CD4-positive, alpha-beta T cell treated with Interleukin-6 for 4 hours (primary cell): ENCODE results near the gene VPS26C.
"Not testable (repeated sequence)": the region's sequence is repeated elsewhere in the genome, so short reads cannot be mapped to it uniquely, and the experiment has no call there.

Experiments used
- DNase-seq: peaks from one replicate; pipeline ENCODE4 v3.0.0-alpha.2; 2020; ENCODE audit warnings: mixed read lengths

VPS26C gene

DNA sequence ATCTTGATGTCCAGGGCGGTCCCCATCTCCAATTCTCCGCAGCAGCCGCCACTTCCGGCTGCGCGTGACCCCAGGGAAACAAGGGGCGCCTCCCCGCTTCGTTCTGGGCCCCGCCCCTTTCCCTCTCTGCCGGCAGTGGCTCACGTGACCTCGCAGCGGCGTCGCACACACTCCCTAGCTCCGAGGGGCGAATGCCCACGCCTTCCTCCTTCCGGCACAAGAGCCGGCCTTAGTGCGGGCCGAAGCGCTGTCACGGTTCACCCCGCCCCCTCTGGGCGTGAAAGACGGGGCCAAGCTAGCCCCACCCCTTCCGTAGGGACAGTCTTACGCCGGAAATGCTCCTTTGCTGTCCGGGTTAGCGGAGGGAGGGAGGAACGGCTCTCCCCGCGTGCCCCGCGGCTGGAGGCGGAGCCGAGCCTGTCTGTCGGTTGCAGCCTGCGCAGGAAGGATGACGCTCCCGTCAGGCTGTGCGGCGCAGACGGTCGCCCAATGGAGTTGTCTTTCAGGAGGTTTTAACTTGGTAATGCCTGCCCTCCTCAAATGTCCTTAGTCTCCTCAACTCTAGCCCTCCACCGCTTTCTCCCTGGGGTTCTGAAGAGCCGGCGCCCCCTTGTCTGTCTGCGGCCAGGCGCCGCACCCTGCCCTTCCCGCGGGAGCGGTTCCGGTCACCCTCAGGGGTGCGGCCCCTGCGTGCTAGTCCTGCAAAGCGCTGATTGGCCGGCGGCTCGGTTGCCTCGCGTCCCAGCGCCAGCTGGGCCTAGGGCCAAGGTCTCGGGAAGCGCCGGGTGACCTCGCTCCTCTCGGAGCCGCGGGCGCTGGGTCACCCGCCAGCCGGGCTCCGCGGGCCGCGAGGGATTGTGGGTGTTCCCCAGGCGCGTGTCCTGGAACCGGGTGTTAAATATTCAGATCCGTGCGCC is at the start of gene VPS26C:
Gene VPS26C (minus strand): TSS at position 66 of the 917 bp plus-strand sequence. CDS start 40 bp downstream, at position 26.
- DNase-seq = peak; percentile 99

DNA sequence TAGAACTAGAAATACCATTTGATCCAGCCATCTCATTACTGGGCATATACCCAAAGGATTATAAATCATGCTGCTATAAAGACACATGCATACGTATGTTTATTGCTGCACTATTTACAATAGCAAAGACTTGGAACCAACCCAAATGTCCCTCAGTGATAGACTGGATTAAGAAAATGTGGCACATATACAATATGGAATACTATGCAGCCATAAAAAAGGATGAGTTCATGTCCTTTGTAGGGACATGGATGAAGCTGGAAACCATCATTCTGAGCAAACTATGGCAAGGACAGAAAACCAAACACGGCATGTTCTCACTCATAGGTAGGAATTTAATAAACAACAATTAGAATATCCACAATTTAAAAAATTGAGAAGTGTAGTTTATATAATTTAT is 48.9 kb upstream of the VPS26C start:
- not testable (repeated sequence) for DNase-seq

DNA sequence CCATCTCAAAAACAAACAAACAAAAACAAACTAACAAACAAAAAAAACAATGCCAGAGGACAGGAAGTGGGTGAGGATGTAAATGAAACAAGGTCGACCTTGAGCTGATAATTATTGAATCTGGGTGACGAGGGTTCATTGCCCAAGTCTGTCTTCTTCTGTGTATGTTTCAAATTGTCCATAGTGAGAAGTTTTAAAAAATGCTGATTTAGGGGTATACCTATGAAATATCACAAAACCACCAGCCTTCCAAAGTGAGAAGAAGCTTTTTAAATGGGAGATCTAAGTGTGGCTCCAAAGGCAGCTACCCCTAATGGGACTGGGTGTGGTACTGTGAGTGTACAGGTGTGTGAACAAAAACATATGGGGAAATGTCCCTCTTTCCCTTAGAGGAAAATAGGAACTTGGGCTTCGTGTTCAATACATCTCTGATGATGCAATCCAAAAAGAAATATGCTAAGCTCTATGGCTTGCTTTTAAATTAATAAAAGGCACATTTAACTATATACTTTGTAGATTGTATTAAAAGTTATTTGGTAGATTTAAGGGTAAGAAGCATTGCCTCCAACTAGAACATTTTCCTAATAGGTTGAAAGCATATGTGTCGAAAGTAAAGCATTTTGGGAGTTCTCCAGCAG is 33.1 kb upstream of the VPS26C start:
- DNase-seq = no peak

DNA sequence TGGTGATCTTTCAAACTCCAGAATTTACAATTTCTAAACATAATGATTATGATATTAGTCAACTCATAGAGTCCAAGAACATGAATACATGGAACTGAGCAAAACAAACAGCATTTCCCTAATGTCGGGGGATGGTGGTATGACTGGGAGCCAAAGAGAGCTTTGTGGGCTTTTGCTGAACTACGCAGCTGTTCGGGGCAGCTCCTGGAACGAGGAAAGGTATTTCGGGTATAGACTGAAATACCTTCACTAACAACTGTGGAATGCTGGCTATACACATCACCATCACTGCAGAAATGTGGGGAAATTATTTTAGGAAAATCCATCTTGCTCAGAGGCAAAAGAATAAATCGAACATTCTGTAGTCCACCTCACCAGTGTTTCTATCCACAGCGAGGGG is 30.2 kb upstream of the VPS26C start:
- DNase-seq = no peak

DNA sequence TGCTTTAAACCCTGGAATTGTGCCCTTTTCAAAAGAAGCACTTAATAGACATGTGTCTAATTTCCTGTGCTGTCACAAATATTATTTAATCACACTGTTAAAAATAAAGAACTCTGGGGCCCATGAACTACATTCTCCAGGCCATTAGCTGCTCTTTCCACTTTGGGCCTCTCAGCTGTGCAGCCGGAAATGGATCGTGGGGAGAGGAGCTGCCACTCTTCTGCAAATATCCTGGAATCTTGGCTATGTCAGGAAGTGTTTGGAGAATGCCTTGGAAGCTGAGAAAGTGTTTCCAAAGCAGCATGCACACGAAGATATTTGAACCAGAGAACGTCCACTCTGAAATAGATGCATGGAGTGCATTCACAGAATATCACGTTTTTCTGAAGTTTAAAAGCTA is 27.5 kb upstream of the VPS26C start:
- DNase-seq = no peak

DNA sequence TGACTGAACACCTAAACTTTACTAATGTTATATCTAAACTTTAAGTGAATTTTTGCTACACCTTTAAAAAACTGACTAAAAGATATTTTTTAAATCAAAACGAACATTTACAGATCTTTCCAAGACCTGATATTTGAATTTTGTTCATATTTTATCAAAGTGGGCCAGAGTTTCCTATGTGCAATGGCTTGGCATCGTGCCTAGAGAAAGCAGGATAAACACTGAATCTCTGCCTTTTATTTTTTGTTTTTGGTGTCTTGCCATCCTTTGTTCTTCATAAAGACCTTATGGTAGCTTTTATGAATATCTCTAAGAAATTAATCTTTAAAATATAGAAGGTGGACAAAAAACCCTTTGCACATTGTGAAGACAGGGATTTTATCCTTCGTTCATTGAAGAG is 25.8 kb upstream of the VPS26C start:
- DNase-seq = no peak

DNA sequence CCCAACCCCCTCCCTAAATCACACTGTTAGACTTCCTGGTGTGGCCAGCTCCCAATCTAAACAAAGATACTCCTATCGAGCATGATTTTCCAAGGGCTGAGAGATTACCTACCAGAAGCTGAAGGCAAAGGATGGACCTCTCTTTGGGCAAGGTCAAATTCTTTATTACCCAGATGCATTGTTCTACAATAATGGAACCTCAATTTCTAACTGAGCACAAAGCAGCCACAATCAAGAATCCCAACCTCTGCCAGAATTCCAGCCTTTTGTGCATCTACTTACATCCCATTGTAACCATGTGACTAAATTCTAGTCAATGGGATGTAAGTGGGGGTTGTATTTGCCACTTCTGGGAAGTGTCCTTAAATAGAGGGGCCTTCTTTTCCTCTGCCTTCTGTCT is 24.9 kb upstream of the VPS26C start:
- no peak for DNase-seq

DNA sequence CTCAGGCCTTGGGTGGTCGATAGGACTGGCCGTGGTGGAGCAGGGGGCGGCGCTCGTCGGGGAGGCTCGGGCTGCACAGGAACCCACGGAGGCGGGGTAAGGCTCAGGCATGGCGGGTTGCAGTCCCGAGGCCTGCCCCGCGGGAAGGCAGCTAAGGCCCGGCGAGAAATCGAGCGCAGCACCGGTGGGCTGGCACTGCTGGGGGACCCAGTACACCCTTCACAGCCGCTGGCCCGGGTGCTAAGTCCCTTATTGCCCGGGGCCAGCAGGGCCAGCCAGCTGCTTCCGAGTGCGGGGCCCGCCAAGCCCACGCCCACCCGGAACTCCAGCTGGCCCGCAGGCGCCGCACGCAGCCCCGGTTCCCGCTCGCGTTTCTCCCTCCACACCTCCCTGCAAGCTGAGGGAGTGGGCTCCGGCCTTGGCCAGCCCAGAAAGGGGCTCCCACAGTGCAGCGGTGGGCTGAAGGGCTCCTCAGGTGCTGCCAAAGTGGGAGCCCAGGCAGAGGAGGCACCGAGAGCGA is 16.1 kb upstream of the VPS26C start:
- DNase-seq = not testable (repeated sequence)

DNA sequence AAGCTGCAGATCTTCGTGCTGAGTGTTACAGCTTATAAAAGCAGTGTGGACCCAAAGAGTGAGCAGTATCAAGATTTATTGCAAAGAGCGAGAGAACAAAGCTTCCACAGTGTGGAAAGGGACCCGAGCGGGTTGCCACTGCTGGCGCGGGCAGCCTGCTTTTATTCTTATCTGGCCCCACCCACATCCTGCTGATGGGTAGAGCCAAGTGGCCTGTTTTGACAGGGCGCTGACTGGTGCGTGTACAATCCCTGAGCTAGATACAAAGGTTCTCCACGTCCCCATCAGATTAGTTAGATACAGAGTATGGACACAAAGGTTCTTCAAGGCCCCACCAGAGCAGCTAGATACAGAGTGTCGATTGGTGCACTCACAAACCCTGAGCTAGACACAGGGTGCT is 15.5 kb upstream of the VPS26C start:
- peak; percentile 24 for DNase-seq

DNA sequence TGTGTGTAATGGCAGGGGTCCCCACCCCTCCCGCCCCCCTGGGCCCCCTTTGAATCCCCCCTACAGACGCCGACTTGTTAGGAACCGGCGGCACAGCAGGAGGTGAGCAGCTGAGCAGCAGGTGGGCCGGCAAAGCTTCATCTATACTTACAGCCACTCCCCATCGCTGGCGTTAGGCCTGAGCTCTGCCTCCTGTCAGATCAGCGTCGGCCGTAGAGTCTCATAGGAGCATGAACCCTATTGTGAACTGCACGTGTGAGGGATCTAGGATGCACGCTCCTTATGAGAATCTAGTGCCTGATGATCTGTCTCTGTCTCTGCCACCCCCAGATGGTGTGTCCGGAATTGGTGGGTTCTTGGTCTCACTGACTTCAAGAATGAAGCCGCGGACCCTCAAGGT is 14.9 kb upstream of the VPS26C start:
- peak; percentile 26 for DNase-seq

DNA sequence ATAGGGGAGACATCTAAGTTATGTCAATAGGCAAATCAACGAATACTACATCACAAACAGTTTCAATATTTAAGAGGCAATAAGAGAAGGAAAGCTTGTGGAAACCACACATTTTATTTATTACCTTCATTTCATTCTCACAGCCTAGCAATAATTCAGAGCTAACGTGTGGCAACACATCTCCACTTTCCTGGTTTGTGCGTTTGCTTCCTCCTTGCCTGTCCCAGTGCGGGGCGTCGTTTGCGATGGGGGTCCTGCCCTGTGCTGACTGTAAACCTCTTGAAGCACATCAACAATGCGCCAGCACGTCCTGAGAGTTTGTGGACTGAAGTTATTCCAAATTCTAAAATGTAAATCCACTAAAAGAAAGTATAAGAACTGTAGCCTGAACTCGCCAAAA is 14.4 kb upstream of the VPS26C start:
- no peak for DNase-seq

DNA sequence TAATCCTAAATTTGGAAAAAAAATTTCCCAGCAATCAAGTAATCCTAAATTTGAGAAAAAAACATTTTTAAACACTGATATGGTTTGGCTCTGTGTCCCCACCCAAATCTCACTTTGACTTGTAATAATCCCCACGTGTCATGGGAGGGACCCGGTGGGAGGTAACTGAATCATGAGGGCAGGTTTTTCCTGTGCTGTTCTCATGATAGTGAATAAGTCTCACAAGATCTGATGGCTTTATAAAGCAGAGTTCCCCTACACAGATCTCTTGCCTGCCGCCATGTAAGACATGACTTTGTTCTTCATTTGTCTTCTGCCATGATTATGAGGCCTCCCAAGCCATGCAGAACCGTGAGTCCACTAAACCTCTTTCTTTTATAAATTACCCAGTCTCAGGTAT is 12.1 kb upstream of the VPS26C start:
- DNase-seq = not testable (repeated sequence)

DNA sequence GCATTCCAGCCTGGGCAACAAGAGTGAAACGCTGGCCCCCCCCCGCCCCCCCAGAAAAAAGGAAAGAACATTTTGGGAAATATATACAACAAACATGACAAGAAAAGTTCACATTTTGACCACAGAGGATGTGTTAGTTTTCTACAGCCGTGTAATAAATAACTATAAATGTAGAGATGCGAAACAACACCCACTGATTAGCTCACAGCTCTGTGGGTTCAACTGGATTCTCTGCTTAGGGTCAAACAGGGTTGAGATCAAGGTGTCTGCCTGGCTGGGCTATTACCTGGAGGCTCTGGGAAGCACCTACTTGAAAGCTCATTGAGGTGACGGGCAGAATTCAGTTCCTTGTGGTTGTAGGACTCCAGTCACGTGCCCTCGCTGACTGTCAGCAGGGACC is 11.1 kb upstream of the VPS26C start:
- DNase-seq = no peak

DNA sequence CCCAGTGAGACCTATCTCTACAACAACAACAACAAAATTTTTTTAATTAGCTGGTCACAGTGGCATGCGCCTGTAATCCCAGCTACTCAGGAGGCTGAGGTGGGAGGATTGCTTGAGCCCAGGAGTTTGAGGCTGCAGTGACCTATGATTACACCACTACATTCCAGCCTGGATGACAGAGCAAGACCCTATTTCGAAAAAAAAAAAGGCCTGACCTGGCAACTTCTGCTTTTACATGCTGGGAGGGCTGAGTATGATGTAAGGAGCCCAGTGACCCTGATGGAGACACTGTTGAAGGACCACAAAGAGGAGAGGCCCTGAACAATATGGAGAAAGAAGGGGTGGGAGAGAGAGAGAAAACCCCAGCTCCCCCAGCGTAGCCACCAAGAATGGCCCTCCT is 9.2 kb upstream of the VPS26C start:
- no peak for DNase-seq

DNA sequence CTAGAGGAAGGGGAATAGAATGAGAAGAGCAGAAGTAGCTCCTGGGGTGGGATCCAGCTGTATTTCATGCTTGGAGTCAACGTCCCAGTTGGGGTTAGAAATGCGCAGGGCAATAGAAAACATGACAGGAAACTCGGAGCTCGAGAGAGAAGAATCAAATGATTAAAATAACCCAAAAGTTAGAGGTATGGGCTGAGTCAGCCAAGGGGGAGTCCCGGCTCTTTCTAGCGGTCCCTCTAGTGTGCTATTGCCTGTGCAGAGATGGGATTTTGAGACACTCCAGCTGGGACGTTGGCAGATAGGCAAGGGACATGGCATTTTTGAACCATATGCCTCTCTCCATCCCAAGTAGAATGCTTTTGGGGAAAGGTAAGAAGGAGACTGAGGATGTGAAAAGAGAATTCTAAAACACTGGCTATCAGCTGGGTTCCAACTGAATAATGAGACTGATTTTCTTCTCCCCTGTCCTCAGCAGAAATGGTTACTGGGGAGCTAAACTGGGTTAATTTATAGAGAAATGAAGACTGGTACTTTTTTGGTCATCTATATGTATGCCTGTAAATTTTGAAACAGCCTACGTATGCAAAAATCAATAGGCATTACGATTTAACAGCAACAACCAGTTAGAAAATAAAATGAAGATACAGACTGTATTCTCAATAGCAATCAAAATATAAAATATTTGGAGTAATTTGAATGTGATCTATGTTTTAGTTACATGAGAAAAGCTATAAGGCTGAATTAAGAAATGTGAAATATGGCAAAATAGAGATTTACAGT is 7.0 kb upstream of the VPS26C start:
- no peak for DNase-seq

DNA sequence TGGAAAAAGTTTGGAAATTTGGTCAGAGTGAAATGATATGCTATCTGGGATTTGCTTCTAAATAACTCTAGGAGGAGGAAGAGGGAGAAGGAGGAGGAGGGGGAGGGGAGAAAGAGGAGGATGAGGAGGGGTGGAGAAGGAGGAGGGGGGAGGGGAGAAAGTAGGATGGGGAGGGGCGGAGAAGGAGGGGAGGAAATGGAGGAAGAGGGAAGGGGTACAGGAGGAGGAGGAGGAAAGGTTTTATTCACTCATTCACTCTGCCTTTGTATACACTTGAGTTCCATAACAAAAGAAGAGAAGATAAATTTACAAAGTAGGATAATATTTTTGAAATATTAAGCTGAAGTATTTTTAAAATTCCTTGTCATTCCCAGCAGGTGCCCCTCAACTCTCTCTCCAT is 6.3 kb upstream of the VPS26C start:
- no peak for DNase-seq

DNA sequence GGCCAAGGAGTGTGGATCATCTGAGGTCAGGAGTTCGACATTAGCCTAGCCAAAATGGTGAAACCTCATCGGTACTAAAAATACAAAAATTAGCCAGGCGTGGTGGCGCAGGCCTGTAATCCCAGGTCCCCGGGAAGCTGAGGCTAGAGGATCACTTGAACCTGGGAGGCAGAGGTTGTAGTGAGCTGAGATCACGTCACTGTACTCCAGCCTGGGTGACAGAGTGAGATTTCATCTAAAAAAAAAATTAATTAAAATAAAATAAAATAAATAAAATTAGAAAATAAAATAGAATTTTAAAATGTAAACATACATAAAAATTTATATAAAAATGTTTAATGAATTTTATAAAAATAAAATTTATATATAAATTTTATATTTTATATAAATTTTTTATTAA is 5.8 kb upstream of the VPS26C start:
- DNase-seq = no peak

DNA sequence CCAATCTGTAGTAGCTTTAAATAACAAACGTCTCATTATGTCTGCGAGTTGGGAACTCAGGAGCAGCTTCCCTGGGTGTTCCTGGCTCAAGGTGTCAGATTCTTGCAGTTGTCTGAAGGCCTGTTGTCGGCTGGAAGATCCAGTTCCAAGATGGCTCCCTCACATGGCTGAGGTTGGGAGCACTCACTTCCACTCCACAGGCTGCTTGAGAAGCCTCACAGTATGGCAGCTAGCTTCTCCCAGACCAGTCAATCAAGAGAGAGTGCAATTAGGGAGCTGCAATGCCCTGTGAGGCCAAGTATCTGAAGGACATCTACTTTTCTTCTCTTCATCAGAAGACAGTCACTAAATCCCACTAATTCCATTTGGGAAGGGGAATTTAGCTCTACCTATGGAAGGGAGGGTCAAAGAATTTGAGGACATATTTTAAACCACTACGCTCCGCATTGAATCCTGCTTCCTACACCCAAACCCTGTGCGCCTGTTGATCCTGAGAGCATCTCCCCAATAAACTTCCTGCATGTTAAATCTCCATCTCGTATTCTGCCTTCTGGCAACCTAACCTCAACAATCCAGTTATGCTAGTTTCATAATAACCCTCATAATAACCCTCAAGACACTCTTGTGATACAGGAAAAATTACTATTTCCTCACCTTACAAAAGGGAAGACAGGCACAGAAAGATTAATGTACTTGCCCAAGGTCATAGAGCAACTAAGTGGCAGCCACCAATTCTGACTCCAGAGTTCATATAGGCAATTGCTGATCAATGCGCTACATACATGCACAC is 3.6 kb upstream of the VPS26C start:
- no peak for DNase-seq

DNA sequence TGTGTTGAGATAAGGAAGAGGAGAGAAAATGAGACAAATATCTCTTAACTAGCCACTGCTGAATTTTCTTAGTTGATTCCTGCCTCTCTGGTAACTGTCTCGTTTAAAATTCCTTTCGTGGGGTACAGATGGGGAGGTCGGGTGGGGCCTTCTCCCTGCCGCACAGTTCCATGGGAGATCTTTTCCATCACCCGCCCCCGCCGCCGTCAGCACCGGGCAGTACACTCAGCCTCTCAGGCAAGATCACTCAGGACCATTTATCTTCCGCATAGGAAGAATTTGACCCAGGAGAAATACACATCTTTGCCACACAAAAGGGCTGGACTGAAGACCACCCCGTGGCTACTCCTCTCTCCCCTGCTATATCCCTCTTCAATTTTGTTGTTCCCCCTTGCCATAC is 2.3 kb upstream of the VPS26C start:
- no peak for DNase-seq

DNA sequence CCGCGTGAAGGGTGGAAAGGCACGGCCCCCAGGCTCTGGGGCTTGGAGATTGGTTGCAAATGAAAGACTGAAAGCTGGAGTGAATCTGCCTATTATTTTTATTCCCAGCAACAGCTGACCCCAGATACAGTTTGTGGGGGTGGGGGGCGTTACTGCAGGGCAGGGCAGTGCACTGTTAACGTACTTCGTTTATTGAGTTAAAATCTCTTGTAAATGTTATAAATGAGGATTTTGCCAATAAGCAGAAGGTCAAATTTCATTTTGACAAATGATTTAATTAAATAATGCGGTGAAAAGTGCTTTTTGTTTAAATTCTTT is 1.0 kb upstream of the VPS26C start:
- no peak for DNase-seq

DNA sequence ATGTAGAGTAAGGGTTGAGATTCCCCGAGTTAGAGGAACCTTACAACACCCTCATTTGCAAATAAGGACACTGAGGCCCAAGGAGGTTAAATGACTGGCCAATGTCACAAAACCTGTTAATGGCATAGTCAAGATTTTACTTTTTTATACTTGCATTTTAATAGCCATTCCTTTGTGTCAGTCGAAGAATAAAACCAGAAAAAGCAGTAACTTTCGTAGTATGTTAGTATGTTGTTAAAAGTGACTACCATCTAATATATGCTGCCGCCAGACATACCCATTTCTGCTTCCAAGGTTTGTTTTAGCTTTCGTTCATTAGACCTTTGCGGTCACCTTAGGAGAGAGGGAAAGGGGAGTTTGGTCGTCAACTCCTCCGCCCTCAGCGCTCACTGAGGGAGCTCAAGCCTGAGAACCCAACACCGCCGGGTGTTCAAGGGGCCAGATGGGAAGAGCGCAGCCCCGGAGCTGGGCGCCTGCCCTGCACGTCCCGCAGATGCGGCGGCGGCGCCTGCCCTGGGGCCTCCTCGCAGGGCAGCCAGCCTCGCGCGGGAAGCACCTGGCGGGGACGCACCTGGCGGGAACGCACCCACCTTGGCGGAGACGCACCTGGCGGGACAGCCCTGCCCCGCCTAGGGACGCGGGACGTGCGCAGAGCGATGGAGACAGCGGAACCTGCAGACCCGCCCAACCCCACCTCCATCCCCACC is 466 bp downstream of the VPS26C start:
- no peak for DNase-seq

DNA sequence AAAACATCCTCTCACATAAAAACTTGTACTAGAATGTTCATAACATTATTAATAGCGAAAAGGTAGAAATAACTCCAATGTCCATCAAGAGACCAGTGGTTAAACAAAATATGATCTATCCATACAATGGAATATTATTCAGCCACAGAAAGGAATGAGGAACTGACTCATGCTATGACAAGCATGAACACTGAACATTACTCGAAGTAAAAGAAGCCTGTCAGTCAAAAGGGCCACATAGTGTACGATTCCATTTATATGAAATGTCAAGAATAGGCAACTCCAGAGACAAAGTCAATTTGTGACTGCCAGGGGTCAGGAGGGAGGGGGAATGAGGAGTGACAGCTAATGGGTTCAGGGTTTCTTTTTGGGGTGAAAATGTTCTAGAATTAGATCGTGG is 2.3 kb downstream of the VPS26C start:
- DNase-seq = no peak
